HG03175 (cell line): ENCODE measurements around the gene ALG11.

Experiments
- ATAC-seq: cut with Tn5 transposase; IDR thresholded peaks from one replicate; pipeline ENCODE4 v1.9.1; 2021; ENCODE audit warnings: mild to moderate bottlenecking, moderate library complexity; ENCODE audit not compliant: unreplicated experiment

Gene ALG11

DNA sequence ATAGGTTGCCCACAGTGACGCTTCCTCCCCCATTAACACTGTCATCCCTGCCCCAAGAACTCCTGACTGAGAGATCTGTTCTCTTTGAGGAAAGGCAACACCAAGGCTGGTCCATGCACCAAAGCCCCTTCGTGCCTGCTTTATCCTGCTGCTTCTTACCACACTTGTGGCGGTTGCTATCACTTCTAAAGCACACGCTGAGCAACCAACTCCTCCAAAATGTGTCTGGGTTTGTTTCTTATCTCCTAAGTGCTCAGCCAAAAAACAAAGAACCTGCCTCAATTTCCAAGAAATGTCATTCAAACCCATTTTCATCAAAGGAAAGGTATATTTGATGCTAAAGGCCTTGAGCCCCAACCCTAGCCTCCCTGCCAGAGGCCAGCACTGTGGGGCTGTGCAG, 15.6 kb upstream of the ALG11 start:
- no peak for ATAC-seq

DNA sequence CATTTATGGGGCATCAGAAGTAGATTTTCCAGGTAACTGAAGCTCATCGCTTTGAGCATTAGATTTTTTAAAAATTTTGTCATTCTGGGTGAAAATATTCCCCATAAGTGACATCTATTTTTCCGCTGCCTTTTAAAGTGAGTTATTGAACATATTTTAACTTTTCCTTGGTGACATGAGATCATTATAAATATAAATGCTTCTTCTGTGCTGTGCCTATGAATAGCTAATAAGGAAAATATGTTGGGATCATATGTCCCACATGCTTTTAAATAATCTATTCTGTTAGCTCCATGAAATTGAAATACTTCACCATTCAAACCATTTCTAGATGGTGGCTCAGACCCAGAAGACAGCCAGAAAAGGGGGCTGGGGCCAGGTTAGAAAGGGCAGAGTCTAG, 15.0 kb upstream of the ALG11 start:
- ATAC-seq: no peak

DNA sequence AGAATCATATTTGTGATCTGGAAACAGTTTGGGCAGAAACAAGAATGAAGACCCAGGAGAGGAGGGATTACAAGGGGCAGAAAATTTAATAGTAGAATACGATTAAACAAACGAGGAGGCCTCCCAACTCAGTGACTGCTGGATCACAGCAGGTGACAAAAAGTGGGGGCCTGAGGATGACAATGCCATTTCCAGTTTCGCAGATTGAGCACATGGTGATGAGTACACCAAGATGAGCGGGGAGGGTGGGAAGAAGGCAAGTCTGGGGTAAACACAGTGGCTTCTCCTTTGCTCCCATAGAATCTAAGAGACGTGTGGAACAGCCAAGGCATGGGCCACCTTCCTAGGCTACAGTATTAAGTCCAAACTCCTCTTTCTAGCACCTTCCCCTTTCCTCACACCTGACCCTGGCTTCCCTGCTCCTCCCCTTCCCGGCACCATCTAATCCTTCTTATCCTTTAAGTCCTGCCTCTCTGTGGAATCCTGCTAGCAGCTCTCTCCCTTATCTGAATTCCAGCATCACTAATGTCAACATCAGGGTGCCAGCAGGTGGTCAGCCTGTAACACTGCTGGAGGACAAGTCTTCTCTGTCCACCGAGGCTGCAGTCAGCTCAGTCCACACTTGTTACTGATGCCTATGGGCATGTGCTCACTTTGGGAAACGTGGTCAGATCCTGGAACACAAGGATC, 14.4 kb upstream of the ALG11 start:
- ATAC-seq: no peak

DNA sequence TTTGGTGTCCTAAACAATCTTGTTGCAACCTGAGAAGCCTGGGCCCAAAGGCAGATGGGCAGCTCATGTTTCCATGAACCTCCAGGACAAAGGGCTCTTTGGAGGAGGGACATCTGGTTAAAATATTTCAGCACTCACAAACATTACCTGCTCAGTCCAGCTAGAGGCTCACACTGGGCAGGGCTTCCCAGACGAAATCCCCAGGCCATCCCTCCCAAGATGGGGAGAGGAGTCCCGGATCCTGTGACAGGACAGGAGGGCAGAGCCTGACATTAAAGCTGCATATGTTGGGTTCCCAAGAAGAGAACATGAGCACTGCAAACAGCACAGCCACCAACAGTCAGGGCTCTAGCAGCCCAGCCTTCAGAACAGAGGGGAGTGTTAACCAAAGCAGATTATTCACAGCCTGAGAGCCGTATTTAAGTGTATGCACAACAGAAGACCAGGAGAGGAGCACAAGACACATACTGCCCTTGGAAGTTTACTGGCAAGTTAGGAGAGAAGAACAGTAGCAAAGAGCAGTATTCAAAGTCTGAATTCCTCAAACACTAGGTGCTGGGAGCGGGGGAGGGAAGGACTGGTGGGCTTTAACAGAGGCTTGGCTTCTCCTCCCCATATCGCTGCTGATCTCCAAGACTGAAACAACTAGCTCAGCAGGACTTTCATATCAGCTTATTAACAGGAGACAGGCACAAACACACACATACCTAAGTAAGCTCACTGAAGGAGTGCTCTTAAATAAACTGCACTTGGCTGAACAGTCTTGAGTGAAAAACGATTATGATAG, 13.3 kb upstream of the ALG11 start:
- ATAC-seq: no peak

DNA sequence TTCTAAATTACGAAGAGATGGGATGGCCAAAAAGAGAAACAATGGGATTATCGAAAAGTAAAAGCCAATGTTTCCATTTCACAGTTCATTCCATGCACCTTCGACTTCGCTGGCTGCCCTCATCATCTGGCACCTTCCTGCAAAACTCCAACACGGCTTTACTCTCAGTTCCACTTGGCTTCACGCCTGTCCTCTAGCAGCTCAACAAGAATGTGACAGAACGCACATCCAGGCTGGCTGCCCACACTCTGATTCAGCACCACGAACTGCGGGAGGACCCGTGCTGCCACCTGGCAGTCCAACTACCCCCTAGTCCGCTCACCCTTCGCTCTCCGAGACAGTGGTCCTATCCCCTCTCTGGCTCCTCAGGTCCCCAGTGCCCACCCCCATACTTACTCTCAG, 12.7 kb upstream of the ALG11 start:
- no peak for ATAC-seq

DNA sequence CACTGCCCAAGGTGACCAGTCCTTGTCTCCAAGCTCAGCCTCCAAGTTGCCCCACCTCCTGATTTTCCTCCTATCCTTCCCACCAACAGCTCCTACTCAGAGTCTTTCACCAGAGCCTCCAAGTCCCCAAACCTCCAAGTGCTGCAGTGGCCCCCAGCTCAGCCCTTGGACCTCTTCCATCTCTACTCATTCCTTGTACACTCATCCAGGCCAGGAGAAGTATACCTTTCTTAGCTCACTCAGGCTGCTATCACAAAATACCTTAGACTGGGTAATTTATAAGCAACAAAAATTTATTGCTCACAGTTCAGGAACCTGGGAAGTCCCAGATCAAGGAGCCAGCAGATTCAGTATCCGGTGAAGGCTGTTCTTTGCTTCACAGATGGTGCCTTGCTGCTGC, 12.3 kb upstream of the ALG11 start:
- no peak for ATAC-seq

DNA sequence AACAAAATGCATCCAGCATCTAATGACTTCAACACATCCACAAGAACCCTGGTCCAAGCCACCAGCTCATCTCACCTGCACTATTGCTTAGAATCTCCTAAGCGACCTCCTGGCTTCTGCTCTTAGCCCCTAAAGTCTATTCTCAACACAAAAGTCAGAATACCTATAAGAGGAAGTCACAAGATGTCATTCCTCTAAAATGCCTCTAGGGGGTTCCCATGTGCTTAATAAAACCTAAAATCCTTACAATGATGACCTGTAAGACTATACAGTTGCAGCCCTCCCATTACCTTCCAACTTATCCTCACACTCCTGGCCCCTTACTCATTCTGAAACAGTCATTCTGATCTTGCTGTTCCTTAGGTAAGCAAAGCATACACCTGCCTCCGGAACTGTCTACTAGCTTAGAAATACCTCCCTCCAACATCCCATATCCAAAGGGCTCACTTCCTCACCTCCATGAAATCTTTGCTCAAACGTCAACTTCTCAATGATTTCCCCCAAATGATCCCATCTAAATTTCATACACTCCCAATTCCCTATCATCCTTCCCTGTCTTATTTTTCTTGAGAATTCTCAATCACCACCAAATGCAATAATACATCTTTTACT, 11.0 kb upstream of the ALG11 start:
- ATAC-seq: peak; percentile 88

DNA sequence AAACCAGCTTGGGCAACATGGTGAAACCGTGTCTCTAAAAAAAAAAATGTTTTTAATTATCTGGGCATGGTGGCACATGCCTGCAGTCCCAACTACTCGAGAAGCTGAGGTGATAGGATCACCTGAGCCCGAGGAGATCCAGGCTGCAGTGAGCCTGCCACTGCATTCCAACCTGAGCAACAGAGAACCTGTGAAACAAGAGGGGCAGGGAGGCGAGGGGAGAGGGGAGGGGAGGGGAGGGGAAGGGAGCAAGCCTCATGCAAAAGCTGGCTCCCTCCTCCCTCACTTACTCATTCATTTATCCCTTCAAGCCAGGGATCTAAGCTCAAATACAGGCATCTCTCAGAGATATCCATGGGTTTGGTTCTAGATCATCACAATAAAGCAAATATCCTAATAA, 9.8 kb upstream of the ALG11 start:
- no peak for ATAC-seq

DNA sequence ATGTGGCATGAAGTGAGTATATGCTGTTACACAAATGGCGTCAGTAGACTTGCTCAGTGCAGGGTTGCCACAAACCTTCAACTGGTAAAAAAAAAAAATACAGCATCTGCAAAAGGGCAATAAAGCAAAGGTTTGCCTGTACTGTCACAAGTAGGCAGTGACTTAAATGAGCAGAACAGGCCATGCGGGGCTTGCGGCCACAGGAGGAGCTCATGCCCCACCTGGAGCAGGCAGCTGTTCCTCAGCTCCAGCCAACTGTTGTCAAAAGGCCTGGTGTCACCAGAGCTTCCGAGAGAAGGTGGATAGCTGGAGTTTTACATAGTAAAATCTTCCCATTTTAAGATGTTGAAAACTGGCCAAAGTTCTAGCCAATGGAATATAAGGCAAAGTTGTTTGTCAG, 8.7 kb upstream of the ALG11 start:
- ATAC-seq: no peak

DNA sequence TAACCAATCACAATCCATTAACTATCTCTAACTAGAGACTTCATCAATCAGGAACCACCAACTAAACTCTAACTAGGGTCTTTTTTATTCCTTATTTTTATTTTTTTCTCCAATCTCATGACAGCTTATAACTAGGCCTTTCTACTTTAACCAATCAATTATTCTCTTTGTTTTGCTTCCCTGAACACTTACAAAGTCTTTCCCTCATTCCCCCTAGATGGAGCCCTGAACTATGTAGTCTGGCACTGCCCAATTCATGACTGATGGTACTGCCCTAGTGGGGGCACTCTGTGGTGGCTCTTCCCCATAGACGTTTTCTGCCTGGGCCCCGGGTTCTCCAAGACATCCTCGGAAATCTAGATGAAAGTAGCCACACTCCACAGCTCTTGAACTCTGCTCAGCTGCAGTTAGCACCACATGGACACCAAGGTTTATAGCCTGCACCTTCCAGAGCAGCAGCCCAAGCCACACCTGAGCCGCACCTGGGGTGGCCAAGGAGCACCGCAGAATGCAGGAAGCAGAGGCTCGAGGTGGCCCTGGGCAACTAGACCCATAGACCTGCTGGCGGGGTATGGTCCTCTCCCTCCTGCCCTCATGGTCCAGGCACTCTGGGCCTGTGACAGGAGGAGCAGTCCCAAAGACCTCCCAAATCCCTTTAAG, 7.6 kb upstream of the ALG11 start:
- no peak for ATAC-seq

DNA sequence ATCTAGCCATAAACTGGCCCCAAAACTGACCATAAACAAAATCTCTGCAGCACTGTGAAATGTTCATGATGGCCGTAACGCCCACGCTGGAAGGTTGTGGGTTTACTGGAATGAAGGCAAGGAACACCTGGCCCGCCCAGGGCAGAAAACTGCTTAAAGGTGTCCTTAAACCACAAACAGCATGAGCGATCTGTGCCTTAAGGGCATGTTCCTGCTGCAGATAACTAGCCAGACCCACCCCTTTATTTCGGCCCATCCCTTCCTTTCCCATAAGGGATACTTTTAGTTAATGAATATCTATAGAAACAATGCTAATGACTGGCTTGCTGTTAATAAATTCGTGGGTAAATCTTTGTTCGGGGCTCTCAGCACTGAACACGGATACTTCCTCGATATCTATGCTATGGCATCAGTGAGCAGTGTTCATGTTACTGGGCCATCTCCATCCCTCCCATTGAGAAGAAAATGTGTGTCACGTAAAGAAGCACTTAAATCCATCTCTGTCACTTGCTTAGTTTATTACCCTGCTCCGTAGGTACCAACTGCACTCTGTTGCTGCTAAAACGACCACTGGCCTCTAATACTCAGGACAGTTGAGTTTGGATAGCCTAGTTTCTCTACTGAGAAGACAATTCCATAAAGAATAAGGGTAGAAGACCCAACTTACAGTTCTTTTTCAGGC, 6.2 kb upstream of the ALG11 start:
- no peak for ATAC-seq

DNA sequence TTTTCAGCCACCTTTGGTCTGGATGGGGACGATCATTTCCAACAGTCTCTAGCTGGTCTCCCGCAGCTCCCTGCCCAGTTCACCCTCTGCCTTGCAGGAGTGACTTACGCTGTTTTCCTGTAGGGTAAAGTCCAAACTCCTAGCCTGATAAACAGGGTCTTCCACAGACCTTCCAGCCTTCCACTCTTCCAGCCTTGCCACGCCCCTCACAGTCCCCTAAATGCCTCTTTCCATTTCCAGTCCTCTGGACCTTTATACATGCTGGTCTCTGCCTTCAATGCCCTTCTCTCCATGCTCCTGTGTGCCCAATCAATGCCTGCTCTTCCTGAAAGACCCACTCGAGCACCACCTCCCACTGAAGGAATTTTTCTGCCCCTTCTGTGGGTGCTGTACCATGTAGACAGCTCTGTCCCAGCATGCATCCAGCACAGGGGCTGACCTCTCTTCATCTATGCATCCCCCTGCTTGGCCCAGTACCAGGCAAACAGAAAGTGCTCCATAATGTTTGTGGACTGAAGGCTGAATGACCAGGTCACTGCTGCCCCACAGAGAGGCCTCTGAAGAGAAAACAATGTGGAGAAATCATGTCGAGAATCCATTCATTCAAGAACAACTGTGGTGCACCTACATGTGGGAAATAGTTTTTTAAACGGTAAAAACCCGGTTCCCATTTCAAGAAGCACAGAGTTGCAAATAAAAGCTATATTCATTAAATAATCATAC, 5.5 kb upstream of the ALG11 start:
- no peak for ATAC-seq

DNA sequence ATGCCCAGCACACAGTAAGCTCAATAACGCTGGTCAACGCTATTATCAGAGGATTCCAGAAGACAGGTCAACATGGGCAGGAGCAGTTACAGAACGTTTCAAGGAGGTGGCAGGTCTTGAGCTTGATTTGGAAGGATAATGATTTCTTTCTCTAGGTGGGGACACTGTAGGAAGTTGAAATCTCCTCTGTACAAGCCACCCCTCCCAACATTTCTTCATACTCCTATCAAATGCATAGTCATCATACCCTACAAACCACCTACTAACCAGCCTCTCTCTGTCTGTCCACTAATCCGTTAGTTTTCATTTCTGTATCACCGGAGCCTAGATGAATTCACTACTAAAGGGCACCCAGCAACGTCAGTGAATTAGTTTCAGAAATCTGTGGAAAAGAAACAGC, 2.3 kb upstream of the ALG11 start:
- ATAC-seq: no peak

DNA sequence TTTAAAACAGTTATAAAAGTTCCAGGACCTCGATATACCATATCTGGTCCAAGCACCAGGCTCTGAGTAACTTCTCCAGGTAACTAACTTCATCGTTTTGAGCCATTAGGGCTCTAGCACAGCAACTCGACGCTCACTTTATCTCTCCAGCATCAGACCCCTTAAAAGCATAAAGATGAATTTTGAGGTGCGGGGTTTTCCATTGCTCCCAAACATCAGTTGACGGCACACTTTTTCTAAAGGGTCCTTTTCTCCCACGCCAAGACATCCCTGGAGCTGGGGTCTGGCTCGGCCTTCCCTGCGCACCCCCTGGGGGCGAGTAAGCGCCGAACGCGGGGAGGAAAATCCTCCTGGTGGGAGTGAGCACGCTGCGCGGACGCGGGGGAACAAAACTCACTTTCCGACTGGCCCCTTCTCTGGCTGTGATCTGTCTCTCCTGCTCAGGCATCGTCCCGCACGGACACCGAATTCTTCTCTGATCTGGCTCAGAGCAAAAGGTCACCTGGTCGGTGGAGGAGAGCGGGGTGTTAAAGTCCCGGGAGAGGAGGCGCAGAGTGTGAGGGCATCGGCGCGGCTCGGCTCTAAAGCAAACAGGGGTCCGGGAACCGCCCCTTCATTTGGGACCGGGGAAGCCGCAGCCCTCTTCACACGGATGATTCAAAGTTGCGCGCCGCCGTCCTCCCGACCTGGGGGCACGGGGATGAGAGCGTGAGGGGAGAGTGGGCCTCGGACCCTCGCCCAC, 1.1 kb upstream of the ALG11 start, which contains the start of gene ATP7B:
ATP7B (minus strand) TSS at position 561 of the 742 bp plus-strand sequence; CDS start at position 448, 113 bp downstream.
- ATAC-seq: no peak

DNA sequence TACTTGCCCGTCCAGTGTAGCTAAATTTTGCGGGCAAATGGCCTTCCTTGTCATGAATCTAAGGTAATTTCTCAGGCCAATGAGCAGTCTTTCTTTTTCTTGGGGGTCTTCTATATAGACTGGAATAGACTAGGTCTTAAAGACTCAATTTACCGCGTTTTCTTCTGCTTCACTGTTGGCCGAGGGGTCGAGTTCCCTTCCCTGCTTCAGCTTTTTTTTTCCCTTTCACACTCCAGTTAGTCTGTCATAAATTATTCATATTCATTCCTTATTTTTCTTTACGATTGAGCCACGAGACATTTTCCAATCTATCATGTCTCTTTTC, 276 bp downstream of the ALG11 start:
- no peak for ATAC-seq

DNA sequence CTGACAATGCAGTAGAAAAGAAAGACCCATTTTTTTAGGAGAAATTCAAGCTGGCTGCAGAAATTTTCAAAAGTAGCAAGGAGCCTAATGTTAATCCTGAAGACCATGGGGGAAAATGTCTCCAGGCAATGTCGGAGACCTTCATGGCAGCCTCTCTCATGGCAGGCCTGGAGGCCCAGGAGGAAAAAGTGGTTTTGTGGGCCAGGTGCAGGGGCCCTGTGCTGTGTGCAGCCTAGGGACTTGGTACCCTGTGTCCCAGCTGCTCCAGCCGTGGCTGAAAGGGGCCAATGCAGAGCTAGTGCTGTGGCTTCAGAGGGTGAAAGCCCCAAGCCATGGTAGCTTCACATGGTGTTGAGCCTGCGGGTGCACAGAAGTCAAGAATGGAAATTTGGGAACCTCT, 4.1 kb downstream of the ALG11 start:
- no peak for ATAC-seq

DNA sequence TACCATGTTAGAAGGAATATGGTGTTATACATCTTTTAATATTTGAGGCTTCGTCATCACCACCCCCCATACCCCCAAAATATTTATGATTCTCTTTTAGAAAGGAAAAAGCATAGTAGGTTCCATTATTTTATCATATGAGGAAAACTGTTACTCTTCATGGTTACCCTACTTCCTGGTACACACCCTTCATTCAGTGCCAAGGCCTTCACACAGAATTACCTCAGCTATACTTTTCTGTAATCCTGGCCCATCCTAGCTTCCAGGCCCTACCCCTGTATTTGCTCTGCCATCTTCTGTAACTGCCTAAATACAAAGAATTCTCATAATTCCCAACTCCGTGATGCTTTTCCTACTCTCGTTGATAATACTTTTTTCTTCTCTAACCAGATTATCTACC, 8.0 kb downstream of the ALG11 start:
- no peak for ATAC-seq

DNA sequence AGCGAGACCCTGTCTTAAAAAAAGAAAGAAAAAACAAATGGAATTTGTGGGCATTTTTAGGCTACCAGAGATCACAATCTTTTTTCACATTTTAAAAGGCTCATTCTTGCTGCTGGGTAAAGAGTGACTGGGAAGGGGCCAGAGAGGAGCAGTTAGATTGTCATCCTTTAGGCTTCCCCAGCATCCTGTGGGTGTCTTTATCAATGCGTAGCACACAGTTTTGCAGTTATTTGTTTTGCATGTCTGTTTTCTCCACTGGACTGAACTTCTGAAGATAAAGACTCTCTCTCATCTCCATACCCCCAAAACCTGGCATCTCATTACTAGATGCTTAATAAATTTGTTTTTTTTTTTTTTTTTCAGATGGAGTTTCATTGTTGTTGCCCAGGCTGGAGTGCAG, 10.2 kb downstream of the ALG11 start:
- no peak for ATAC-seq

DNA sequence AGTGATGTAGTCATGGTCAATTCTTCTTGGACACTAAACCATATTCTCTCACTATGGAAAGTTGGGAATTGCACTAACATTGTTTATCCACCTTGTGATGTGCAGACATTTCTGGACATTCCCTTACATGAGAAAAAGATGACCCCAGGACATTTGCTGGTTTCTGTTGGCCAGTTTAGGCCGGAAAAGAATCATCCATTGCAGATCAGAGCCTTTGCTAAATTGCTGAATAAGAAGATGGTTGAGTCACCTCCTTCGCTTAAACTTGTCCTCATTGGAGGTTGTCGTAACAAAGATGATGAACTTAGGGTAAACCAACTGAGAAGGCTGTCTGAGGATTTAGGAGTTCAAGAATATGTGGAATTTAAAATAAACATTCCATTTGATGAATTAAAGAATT, 12.3 kb downstream of the ALG11 start, which contains the start of gene UTP14C:
UTP14C (plus strand) TSS at position 211 of the 400 bp plus-strand sequence. CDS start 4,114 bp downstream, outside the sequence.
- no peak for ATAC-seq
